Trophoblast cell (in vitro differentiated cells and primary cell): ENCODE measurements around the gene WDR48.

Experiments used
- DNase-seq, 2 donors: peaks; one replicate each; pipeline ENCODE4 v3.0.0-alpha.2; 2016
- H2AFZ ChIP-seq: 2 replicates; pipeline ENCODE4 v1.6.1; 2013; ENCODE audit warnings: low read length, moderate library complexity, mild to moderate bottlenecking; ENCODE audit not compliant: insufficient read depth, poor library complexity
- H2AK5ac ChIP-seq: 2 replicates; pipeline ENCODE4 v1.6.1; 2013; ENCODE audit warnings: mild to moderate bottlenecking, low read length
- H2BK120ac ChIP-seq: 2 replicates; pipeline ENCODE4 v1.6.1; 2013; ENCODE audit warnings: low read length, mild to moderate bottlenecking, moderate library complexity; ENCODE audit not compliant: insufficient read depth, poor library complexity
- H2BK12ac ChIP-seq: 2 replicates; pipeline ENCODE4 v1.6.1; 2013; ENCODE audit warnings: mild to moderate bottlenecking, low read length, moderate library complexity
- H2BK5ac ChIP-seq: 2 replicates; pipeline ENCODE4 v1.6.1; 2013; ENCODE audit warnings: low read length, low read depth, moderate library complexity, mild to moderate bottlenecking; ENCODE audit not compliant: poor library complexity
- H3K14ac ChIP-seq: 2 replicates; pipeline ENCODE4 v1.6.1; 2013; ENCODE audit warnings: mild to moderate bottlenecking, low read length
- H3K18ac ChIP-seq: 2 replicates; pipeline ENCODE4 v1.6.1; 2013; ENCODE audit warnings: mild to moderate bottlenecking, low read length
- H3K23ac ChIP-seq: 2 replicates; pipeline ENCODE4 v1.6.1; 2013; ENCODE audit warnings: low read length
- H3K27ac ChIP-seq: 2 replicates; pipeline ENCODE4 v1.5.1; 2013; ENCODE audit warnings: low read depth, mild to moderate bottlenecking, inconsistent platforms, low read length, moderate library complexity
- H3K27me3 ChIP-seq: 2 replicates; pipeline ENCODE4 v1.6.1; 2013; ENCODE audit warnings: inconsistent platforms, mild to moderate bottlenecking, low read length, moderate library complexity; ENCODE audit not compliant: insufficient read depth
- H3K36me3 ChIP-seq, 2 experiments: 1 replicate in 1 of 2; 2 replicates in 1 of 2; pipeline ENCODE4 v1.6.1; 2013; ENCODE audit warnings: low read length in 2 of 2, mild to moderate bottlenecking in 2 of 2, moderate library complexity in 1 of 2; ENCODE audit not compliant: insufficient read depth in 2 of 2, control insufficient read depth in 1 of 2
- H3K4ac ChIP-seq: 2 replicates; pipeline ENCODE4 v1.6.1; 2013; ENCODE audit warnings: low read depth, mild to moderate bottlenecking, low read length, moderate library complexity
- H3K4me1 ChIP-seq, 2 experiments: 1 replicate in 1 of 2; 2 replicates in 1 of 2; pipeline ENCODE4 v1.6.1; 2013; ENCODE audit warnings: low read length in 2 of 2, mild to moderate bottlenecking in 2 of 2, moderate library complexity in 1 of 2; ENCODE audit not compliant: insufficient read depth in 2 of 2, control insufficient read depth in 1 of 2
- H3K4me2 ChIP-seq: 2 replicates; pipeline ENCODE4 v1.6.1; 2013; ENCODE audit warnings: inconsistent platforms, mild to moderate bottlenecking, low read length, moderate library complexity
- H3K4me3 ChIP-seq: 2 replicates; pipeline ENCODE4 v1.5.1; 2013; ENCODE audit warnings: mild to moderate bottlenecking, low read depth, low read length, inconsistent platforms
- H3K79me1 ChIP-seq: one replicate; pipeline ENCODE4 v1.6.1; 2013; ENCODE audit warnings: low read length
- H3K79me2 ChIP-seq: 2 replicates; pipeline ENCODE4 v1.6.1; 2013; ENCODE audit warnings: low read length, mild to moderate bottlenecking; ENCODE audit not compliant: control insufficient read depth, insufficient read depth, poor library complexity
- H3K9ac ChIP-seq: 2 replicates; pipeline ENCODE4 v1.6.1; 2013; ENCODE audit warnings: mild to moderate bottlenecking, low read length
- H3K9me3 ChIP-seq: 2 replicates; pipeline ENCODE4 v1.6.1; 2013; ENCODE audit warnings: low read depth, mild to moderate bottlenecking, control low read depth, inconsistent platforms, low read length; ENCODE audit not compliant: insufficient read depth
- H4K12ac ChIP-seq: 2 replicates; pipeline ENCODE4 v1.6.1; 2013; ENCODE audit warnings: low read depth, mild to moderate bottlenecking, low read length, moderate library complexity
- H4K8ac ChIP-seq: 2 replicates; pipeline ENCODE4 v1.6.1; 2013; ENCODE audit warnings: low read depth, mild to moderate bottlenecking, low read length, moderate library complexity
- H4K91ac ChIP-seq: one replicate; pipeline ENCODE4 v1.6.1; 2013; ENCODE audit warnings: low read depth, mild to moderate bottlenecking, low read length, moderate library complexity
- WGBS: extraction: QIAGEN DNeasy Blood & Tissue Kit; methylation state at CpG from one replicate; pipeline ENCODE4 v1.1.7; 2013; ENCODE audit warnings: missing lambda C conversion rate; ENCODE audit not compliant: insufficient read length, insufficient coverage; ENCODE audit errors: extremely low coverage; 5-methylcytosine and 5-hydroxymethylcytosine counted together

Gene WDR48

GRCh38 chr3:39140341-39140971 is 88.6 kb downstream of the WDR48 start:
- no peak overlapping the region for H2AFZ ChIP-seq
- no peak overlapping the region for H2BK12ac ChIP-seq
- no peak overlapping the region for H3K14ac ChIP-seq
- no peak overlapping the region for H2AK5ac ChIP-seq
- no peak overlapping the region for H2BK5ac ChIP-seq
- WGBS: no CpG with 5 or more reads among the region's 2 CpGs
- no peak overlapping the region for H3K23ac ChIP-seq
- no peak overlapping the region for H4K91ac ChIP-seq
- H3K4me3 ChIP-seq: no peak overlapping the region
- peak overlapping the region; percentile 14 for H3K27ac ChIP-seq
- no peak overlapping the region for H3K4ac ChIP-seq
- H3K79me2 ChIP-seq: peaks cover 2% of the 10 kb centered on the region
- no peak overlapping the region for H3K9ac ChIP-seq
- peaks cover 28 to 38% of the 10 kb centered on the region in 2 experiments for H3K4me1 ChIP-seq
- H3K27me3 ChIP-seq: no peaks in the 10 kb centered on the region
- H3K9me3 ChIP-seq: no peaks in the 10 kb centered on the region
- peaks cover 51 to 58% of the 10 kb centered on the region in 2 experiments for H3K36me3 ChIP-seq
- H4K8ac ChIP-seq: no peak overlapping the region
- H4K12ac ChIP-seq: no peak overlapping the region
- no peak overlapping the region for H3K18ac ChIP-seq
- H3K4me2 ChIP-seq: no peak overlapping the region
- DNase-seq: peak in 1 of 2 donors; percentile 62
- H2BK120ac ChIP-seq: no peak overlapping the region
- H3K79me1 ChIP-seq: peaks cover 4% of the 10 kb centered on the region

DNA sequence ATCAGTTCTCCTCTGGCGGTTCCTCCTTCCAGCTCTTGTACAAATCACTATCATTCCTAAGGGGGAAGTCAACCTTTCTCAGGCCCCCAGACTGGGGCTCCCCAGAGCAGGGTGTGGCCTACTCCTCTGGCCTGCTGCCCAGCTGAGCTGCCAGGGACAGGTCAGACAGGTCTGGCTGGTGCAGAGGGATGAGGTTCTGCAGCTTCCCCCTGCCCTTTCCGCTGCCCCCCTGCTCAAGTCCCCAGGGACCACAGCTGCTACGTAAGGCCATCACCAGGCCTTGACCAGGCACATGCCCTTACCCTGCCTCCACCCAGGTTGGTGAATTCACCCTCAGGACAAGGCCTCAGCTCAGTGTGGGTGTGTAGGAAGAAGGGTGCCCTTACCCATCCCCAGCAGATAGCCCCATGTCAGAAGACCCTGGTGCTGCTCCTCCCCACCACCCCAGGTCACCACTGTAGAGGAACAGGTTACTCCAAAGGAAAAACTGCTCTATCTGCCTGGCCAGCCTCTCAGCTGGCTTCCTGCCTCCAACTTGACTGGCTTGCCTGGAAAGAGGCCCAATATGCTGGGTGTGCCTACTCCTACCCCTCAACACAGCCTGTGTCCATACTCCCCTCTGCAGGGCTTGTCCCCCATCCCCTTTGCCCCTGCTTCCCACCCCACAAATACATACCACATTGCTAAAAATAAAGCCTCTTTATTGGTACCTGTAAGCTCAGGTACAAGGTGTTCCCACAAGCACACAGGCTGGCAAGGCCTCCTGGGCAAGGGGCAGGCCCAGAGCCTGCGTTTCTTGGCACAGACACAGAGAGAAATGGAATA is 89.6 kb downstream of the WDR48 start:
- peak overlapping the region; percentile 27 for H3K18ac ChIP-seq
- peak overlapping the region; percentile 6 for H3K9ac ChIP-seq
- H4K91ac ChIP-seq: no peak overlapping the region
- no peak overlapping the region for H3K23ac ChIP-seq
- H3K9me3 ChIP-seq: no peaks in the 10 kb centered on the region
- H3K27me3 ChIP-seq: no peaks in the 10 kb centered on the region
- no peak overlapping the region for H4K12ac ChIP-seq
- H4K8ac ChIP-seq: peak overlapping the region; percentile 1
- WGBS: no CpG with 5 or more reads among the region's 4 CpGs
- H3K79me1 ChIP-seq: peaks cover 9% of the 10 kb centered on the region
- H2BK12ac ChIP-seq: no peak overlapping the region
- H3K27ac ChIP-seq: peak overlapping the region; percentile 31
- H3K79me2 ChIP-seq: peaks cover 7% of the 10 kb centered on the region
- H3K4ac ChIP-seq: no peak overlapping the region
- peak overlapping the region; percentile 29 for H3K4me2 ChIP-seq
- peaks cover 34 to 44% of the 10 kb centered on the region in 2 experiments for H3K4me1 ChIP-seq
- no peak overlapping the region for H2AK5ac ChIP-seq
- H3K36me3 ChIP-seq: peaks cover 57 to 64% of the 10 kb centered on the region in 2 experiments
- H3K14ac ChIP-seq: no peak overlapping the region
- H3K4me3 ChIP-seq: no peak overlapping the region
- H2BK120ac ChIP-seq: no peak overlapping the region
- H2AFZ ChIP-seq: no peak overlapping the region
- H2BK5ac ChIP-seq: no peak overlapping the region
- peak; percentile 78 to 86 for DNase-seq

DNA sequence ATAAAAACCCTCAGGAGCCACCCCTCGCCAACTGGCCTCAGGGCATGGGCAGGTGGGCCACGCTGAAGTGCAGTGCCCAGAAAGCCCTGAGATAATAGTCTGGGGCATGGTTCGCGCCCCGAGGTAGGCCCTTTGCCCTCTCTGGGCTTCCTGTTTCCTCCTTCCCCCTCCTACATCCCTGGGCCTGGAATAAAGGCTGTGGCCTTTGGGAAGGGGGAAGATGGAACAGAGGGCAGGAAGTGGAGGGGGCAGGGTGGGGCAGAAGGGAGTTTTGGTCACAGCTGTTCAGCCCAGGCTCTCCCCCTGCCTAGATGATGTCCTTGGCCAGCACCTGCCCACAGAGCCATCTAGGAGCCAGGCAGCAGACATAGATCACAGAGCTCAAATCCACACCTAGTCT is 90.3 kb downstream of the WDR48 start:
- Histone ChIP-seq H3K36me3 (peaks cover 58 to 66% of the 10 kb centered on the region in 2 experiments), H3K4me2 (no peak overlapping the region), H3K4ac (no peak overlapping the region), H3K9me3 (no peaks in the 10 kb centered on the region), H3K79me1 (peaks cover 14% of the 10 kb centered on the region), H4K8ac (no peak overlapping the region), H3K14ac (no peak overlapping the region), H3K23ac (no peak overlapping the region), H3K18ac (peak overlapping the region; percentile 47), H3K4me1 (peaks cover 39 to 49% of the 10 kb centered on the region in 2 experiments), H2AK5ac (no peak overlapping the region), H4K12ac (no peak overlapping the region), H2BK120ac (no peak overlapping the region), H3K9ac (no peak overlapping the region), H3K79me2 (peaks cover 7% of the 10 kb centered on the region), H3K4me3 (no peak overlapping the region), H2AFZ (peak overlapping the region; percentile 4), H2BK12ac (no peak overlapping the region), H3K27me3 (no peaks in the 10 kb centered on the region), H3K27ac (peak overlapping the region; percentile 31), H4K91ac (no peak overlapping the region), H2BK5ac (no peak overlapping the region)
- WGBS: no CpG with 5 or more reads among the region's 5 CpGs
- no peak for DNase-seq

DNA sequence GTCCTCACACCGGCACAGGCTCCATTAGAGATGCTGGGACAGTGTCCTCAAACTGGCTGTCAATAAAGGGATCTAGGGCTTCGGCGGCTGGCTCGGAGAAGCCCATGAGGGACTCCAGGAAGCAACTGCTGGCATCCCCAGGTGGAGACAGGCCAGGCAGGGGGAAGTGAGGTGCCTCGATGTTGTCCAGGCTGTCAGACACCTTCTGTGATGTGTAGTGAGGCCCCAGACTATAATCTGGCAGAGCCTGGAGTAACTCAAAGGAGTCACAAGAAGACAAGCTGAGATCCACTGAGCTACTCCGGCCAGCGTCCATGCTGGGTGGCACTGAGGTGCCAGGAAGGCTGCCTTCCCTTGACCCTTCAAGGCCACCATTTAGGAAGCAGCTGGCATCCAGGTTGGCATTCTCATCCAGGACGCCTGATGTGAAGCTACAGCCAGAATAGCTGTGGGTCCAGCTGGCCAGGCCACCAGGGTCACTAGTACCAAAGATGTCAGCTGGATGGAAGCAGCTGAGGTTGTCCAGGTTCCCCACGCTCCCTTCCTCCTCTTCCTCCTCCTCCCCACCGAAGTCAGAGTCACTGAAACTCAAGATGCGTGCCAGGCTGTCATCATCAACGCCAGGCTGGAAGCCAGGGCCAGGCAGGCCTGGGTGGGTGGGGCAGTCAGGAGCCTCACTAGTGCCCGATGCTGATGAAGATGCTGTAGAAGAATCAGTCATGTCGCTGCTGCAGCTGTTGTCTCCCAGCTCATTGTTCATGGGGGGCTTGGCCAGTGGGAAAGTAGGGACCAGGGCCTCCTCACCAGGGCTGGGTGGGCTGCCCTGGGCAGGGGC is 91.5 kb downstream of the WDR48 start:
- H4K91ac ChIP-seq: no peak overlapping the region
- H3K9ac ChIP-seq: peak overlapping the region; percentile 6
- no peak for DNase-seq
- H2BK12ac ChIP-seq: no peak overlapping the region
- H3K23ac ChIP-seq: no peak overlapping the region
- H3K36me3 ChIP-seq: peaks cover 53 to 63% of the 10 kb centered on the region in 2 experiments
- H3K4me2 ChIP-seq: no peak overlapping the region
- no peak overlapping the region for H2BK120ac ChIP-seq
- peaks cover 13% of the 10 kb centered on the region for H3K79me2 ChIP-seq
- H2BK5ac ChIP-seq: no peak overlapping the region
- H4K8ac ChIP-seq: no peak overlapping the region
- H2AFZ ChIP-seq: no peak overlapping the region
- peaks cover 26% of the 10 kb centered on the region for H3K79me1 ChIP-seq
- H3K27ac ChIP-seq: no peak overlapping the region
- no peak overlapping the region for H2AK5ac ChIP-seq
- no peak overlapping the region for H3K4ac ChIP-seq
- no CpG with 5 or more reads among the region's 14 CpGs for WGBS
- no peak overlapping the region for H3K4me3 ChIP-seq
- no peaks in the 10 kb centered on the region for H3K9me3 ChIP-seq
- H3K14ac ChIP-seq: no peak overlapping the region
- peaks cover 49 to 61% of the 10 kb centered on the region in 2 experiments for H3K4me1 ChIP-seq
- peak overlapping the region; percentile 3 for H3K18ac ChIP-seq
- no peak overlapping the region for H4K12ac ChIP-seq
- no peaks in the 10 kb centered on the region for H3K27me3 ChIP-seq
